Measurements from ENCODE around the gene STARD3NL. TPM values are rescaled to one million over a fixed set of nuclear protein-coding genes. Genes with fewer than 3 reads are reported as not detected.
"Not testable (repeated sequence)": the region's sequence is repeated elsewhere in the genome, so short reads cannot be mapped to it uniquely, and the experiment has no call there.

STARD3NL gene
- total RNA-seq, 6 experiments from 2014 or later = 5.8 to 14.3 (median 9.6) TPM

DNA sequence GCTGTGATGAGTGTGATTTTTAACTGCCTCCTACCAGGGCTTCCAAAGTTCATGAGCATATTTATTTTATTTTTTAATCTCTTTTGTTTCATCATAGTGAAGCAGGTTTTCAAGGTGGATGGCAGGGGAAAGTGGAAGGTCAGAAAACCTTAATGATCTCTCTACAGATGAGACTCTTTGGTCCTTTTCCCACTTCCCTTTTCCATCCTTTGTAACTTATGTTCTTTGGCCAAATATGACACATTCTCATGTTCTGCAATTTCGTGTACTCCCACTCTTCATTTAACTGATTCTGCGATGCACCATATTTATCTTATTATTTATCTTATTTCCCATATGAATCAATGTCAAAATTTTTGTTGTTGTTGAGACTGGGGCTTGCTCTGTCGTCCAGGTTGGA lies 87.9 kb downstream of the STARD3NL start:
- DNase-seq = not testable (repeated sequence)

DNA sequence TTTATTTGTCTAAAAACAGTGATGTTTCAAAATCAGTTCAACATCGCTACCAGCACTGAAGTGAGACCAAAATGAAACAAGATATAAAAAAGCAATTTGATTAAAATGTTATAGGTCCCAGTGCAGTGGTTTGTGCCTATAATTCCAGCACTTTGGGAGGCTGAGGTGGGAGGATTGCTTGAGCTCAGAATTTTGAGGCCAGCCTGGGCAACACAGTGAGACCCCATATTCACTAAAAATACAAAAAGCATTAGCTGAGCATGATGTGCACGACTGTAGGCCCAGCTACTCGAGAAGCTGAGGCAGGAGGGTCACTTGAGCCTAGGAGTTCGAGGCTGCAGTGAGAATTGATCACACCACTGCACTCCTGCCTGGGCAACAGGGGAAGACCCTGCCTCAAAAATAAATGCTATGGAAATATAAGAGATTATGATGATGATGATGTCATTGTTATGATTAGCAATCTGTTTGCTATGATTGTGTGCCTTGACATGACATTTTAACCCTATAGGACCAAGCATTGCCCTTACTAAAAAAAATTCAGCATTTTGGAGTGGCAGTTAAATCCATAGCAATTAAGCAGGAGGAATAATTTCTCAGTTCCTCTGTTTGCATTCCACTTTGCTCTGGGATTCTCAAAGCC lies 91.8 kb downstream of the STARD3NL start:
- H3K36me3 ChIP-seq, ATAC-seq: not testable (repeated sequence)
- WGBS (ENCODE audit: insufficient coverage, low coverage, low lambda C conversion rate, missing lambda C conversion rate) = 37% methylated on average over 4 of the region's 4 CpGs

More for the DNA sequence above, 87.9 kb downstream of the STARD3NL start:
- H3K36me3 ChIP-seq; H3K9me3 ChIP-seq; H3K27ac ChIP-seq; H3K27me3 ChIP-seq; H3K4me1 ChIP-seq; H3K4me3 ChIP-seq; ATAC-seq; intact Hi-C loops (cut with DNase I): not testable (repeated sequence)
- WGBS (ENCODE audit: insufficient coverage, low coverage, low lambda C conversion rate, missing lambda C conversion rate) = 43% methylated on average over 3 of the region's 3 CpGs

GRCh38 chr7:38270405-38270804 lies 92.4 kb downstream of the STARD3NL start:
- H3K27me3 ChIP-seq; DNase-seq; H3K36me3 ChIP-seq; H3K9me3 ChIP-seq; intact Hi-C loops (cut with DNase I); H3K4me3 ChIP-seq; H3K27ac ChIP-seq; ATAC-seq; H3K4me1 ChIP-seq: not testable (repeated sequence)
- 75% methylated on average over 1 of the region's 2 CpGs for WGBS (ENCODE audit: insufficient coverage, low coverage, low lambda C conversion rate, missing lambda C conversion rate)

More for the DNA sequence above, 91.8 kb downstream of the STARD3NL start:
- DNase-seq; H3K4me1 ChIP-seq; H3K27ac ChIP-seq; intact Hi-C loops (cut with DNase I); H3K4me3 ChIP-seq; H3K9me3 ChIP-seq; H3K27me3 ChIP-seq: not testable (repeated sequence)

DNA sequence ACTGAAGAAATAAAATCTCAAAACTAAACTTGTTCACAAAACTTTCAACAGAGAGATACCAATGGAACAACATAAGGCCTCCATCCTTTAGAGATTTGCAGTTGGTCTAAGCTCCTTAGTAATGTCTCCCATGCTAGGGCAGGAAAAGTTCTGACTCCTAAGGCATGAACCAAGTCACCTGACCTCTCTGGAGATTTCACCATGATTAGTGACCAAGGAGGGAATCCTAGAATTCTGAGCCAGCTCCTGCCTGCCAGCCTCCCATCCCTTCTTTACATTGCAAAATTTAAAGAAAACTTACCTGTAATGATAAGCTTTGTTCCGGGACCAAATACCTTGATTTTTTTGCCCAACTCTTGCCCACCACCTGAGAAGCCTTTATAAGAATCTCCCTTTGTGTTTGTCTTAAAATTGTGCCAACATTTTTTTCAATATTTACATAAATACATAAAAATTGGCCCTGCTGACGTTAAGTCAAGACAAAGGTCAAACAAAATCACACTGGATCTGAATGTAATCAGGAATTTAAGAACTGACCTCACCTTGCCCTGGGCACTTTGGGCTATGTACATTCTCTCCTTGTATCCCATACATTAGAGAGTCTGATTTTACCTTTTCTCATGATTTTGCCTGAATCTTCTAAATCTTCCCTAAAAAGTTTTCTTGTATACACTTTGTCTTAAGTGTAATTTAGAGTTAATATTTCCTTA lies 95.4 kb downstream of the STARD3NL start, which contains the start of gene TARP:
Gene TARP, minus strand, starts transcription at position 351 of the 710 bp plus-strand sequence.
- Histone ChIP-seq H3K27me3 (no peaks in the 10 kb centered on the region), H3K4me1 (no peaks in the 10 kb centered on the region), H3K27ac (no peak within 1 kb of the TSS), H3K4me3 (no peak within 1 kb of the TSS), H3K9me3 (no peaks in the 10 kb centered on the region), H3K36me3 (no peaks in the 10 kb centered on the region)
- intact Hi-C loops (cut with DNase I) = no loop called here
- TF ChIP-seq, protein P1, sequence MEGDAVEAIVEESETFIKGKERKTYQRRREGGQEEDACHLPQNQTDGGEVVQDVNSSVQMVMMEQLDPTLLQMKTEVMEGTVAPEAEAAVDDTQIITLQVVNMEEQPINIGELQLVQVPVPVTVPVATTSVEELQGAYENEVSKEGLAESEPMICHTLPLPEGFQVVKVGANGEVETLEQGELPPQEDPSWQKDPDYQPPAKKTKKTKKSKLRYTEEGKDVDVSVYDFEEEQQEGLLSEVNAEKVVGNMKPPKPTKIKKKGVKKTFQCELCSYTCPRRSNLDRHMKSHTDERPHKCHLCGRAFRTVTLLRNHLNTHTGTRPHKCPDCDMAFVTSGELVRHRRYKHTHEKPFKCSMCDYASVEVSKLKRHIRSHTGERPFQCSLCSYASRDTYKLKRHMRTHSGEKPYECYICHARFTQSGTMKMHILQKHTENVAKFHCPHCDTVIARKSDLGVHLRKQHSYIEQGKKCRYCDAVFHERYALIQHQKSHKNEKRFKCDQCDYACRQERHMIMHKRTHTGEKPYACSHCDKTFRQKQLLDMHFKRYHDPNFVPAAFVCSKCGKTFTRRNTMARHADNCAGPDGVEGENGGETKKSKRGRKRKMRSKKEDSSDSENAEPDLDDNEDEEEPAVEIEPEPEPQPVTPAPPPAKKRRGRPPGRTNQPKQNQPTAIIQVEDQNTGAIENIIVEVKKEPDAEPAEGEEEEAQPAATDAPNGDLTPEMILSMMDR (IDR thresholded peaks at IDR 0.05) = no peak
- no peak for TF ChIP-seq POLR2A (IDR thresholded peaks at IDR 0.05)
- no peak for ATAC-seq
- DNase-seq = no peak
- WGBS (ENCODE audit: insufficient coverage, low coverage, low lambda C conversion rate, missing lambda C conversion rate) = 64% methylated on average over 2 of the region's 2 CpGs

- Histone ChIP-seq H3K4me1 (no peaks in the 10 kb centered on the region), H3K36me3 (no peaks in the 10 kb centered on the region), H3K27ac (no peak overlapping the region), H3K9me3 (no peaks in the 10 kb centered on the region), H3K4me3 (no peak overlapping the region), H3K27me3 (no peaks in the 10 kb centered on the region)
- intact Hi-C loops (cut with DNase I) = no loop called here
- no peak for ATAC-seq
- TF ChIP-seq, protein P1 (IDR thresholded peaks at IDR 0.05) = no peak
- no peak for TF ChIP-seq POLR2A (IDR thresholded peaks at IDR 0.05)
- WGBS (ENCODE audit: insufficient coverage, low coverage, low lambda C conversion rate, missing lambda C conversion rate) = 65% methylated on average over 4 of the region's 4 CpGs
- no peak for DNase-seq
Observed at GRCh38 chr7:38274486-38274885, 96.4 kb downstream of the STARD3NL start.

DNA sequence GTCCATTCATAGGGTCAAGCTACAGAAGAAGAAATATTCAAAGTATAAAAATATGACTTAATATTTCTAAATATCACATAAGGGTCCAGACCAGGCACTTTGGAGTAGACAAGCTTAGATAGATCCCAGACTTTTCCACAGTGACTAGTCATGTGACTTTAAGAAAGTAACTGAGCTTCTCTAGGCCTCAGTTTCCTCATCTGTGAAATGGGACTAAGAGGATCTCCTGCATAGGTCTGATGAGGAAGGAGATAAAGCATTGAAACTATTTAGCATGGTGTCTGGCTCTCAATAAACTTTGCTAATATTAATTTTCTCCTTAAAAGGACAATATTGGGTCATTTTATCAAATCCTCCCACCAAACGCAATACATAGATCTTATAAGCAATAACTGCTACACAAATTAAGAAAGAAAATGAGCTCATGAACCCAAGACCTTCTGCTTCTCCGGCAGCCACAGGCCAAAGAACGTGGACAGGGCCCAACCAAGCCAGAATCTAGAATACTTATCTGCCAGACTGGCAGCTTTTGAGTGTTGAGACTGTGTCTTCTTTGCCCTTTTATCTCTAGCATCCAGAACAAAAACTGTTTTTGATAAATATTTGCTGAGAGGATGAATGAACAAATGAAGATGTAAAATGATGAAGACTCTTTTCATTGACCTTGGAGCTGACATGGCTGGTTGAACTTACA lies 97.0 kb downstream of the STARD3NL start:
- Histone ChIP-seq H3K36me3 (no peaks in the 10 kb centered on the region), H3K27me3 (no peaks in the 10 kb centered on the region), H3K4me3 (no peak overlapping the region), H3K27ac (no peak overlapping the region), H3K4me1 (no peaks in the 10 kb centered on the region), H3K9me3 (no peaks in the 10 kb centered on the region)
- intact Hi-C loops (cut with DNase I) = no loop called here
- ATAC-seq (no peak), DNase-seq (no peak)
- TF ChIP-seq, protein P1 (IDR thresholded peaks at IDR 0.05) = no peak
- TF ChIP-seq POLR2A (IDR thresholded peaks at IDR 0.05) = no peak
- 60% methylated on average over 3 of the region's 3 CpGs for WGBS (ENCODE audit: insufficient coverage, low coverage, low lambda C conversion rate, missing lambda C conversion rate)
